Measurements from ENCODE around the gene NABP1. TPM values are rescaled to one million over a fixed set of nuclear protein-coding genes. Genes with fewer than 3 reads are reported as not detected.

The NABP1 gene
- total RNA-seq, 1 donor from 2014 or later, result 32.8 TPM

DNA sequence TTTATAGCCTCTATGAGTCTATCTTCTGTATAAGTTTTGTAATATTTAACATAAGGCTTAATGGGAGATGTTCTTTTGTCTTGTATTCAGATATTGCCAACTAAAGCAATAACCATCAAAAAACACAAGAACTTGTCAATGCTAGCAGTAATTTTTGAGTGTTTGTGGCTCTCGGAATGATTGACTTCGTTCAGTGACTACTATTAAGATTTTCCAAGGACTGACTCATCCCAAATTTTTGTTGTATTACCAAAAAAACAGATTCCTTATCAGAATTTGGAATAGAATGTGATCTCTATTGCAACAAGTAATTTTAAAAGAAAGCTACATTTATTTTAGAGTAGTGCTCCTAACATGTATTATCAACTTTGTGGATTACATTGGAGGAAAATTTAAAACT lies 8.1 kb downstream of the NABP1 start:
- no peak for ATAC-seq

- no peak for ATAC-seq
Measured at GRCh38 chr2:191686729-191687128, 8.8 kb downstream of the NABP1 start.

- peak; percentile 24 for ATAC-seq
Measured at GRCh38 chr2:191687867-191688266, 9.9 kb downstream of the NABP1 start.

GRCh38 chr2:191688934-191689695 lies 11.2 kb downstream of the NABP1 start:
- ATAC-seq, result peak; percentile 89

GRCh38 chr2:191690327-191690726 lies 12.4 kb downstream of the NABP1 start:
- ATAC-seq, result no peak

DNA sequence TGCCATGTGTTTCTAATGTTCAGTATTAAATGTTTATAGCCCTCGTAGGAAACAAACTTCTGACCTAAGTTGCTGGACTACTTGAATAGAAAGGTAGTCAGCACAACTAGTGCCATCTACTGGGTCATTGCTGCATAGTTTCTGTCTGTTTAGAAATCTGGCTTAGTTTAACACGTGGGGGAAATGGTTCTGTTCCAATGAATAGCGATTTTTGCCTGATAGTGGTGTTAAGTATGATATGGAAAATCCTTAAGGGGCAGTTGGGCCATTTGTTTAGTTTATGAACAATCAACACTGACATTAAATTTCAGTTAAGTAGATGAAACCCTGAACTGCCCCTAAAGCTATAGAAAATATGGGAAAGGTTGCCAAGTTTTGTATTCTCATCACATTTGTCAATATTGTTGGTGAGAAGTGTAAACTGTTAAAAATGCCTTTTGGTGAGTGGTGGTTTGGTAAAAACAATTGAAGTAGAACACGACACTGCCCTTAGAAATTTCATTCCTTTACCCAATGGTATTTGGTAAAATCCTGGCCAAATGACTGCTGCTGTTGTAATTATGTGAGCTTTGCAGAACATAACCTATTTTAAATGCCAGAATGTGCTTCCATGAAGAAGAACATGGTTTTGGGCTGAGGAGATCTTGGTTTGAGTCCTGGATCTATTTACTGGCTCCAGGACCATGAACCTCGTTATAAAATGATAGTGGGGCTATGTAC lies 13.2 kb downstream of the NABP1 start:
- peak; percentile 63 for ATAC-seq

DNA sequence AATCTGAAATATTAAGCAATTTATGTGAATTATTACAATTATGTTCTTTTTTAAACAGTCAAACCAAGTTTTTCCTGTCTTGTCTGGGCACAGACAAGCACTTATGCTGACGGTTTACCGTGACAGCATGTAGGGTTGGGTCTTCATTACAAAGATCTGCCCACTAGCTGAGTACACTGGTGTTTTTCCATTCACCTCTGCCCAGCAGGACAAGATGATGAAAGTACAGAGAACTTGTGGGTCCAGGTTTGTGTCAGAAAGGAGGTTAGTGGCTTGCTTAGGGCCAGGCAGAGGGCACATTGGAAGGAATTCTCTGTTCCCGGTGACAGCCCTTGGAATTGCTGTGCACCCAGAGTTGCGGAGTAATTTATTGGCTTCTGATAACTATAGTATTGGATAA lies 14.0 kb downstream of the NABP1 start:
- ATAC-seq, result peak; percentile 16

DNA sequence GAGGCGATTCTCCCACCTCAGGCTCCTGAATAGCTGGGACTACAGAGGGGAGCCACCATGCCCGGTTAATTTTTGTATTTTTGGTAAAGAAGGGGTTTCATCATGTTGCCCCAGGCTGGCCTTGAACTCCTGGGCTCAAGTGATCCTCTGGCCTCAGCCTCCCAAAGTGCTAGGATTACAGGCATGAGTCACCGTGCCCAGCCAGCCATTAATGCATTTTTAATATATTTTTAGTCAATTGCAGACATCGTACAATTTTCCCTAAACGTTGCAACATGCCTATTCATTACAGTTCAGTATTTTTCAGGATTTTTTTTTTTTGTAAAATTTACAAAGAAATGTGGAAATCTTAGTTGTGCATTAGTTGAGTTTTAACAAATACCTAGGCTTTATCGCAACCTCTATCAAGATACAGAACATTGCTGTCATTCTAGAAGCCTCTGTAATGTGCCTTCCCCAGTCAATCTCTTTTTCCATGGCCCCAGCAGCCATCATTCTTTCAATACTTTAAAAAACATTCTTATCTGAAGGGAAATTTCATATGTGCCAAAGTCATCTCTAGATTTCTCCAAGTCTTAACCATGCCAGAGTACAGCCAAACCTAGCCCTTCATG lies 14.7 kb downstream of the NABP1 start:
- no peak for ATAC-seq

DNA sequence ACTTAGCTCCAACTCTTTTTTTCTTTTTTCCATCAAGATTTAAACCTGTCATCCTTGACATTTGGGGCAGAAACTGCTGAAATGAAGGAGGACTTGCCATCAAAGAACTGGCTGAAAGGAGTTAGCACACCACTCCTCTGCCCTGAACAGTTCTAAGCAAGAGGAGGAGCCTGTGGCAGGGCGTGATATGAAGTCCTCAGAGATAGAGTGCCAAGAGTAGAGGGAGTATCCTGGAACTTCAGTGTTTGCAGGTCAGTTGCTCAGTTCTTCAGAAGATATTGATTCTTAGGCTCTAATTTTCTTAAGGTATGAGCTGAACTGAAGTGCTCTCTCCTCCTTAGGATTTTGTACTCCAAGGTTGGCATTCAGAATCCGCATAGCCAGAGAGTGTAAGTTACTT lies 15.2 kb downstream of the NABP1 start:
- ATAC-seq, result no peak

DNA sequence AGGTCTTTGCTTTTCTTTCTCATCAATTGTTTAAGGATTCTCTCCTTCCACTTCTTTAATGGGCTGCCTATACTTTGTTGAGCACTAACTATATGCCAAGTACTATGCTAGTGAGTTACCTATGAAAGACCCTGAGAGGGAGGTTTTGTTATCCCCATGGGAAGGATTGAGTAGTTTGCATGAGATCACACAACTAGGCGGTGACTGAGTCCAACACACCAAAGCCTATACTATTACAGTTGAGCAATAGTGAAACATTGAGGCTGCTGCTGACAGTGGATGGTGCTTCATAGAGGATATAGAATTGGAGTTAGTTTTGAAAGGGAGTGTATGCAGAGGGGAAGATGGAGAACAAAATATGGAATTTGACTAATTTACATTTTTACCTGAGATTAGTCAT lies 15.8 kb downstream of the NABP1 start:
- ATAC-seq, result no peak

GRCh38 chr2:191696001-191696400 lies 18.1 kb downstream of the NABP1 start:
- ATAC-seq, result peak; percentile 28

DNA sequence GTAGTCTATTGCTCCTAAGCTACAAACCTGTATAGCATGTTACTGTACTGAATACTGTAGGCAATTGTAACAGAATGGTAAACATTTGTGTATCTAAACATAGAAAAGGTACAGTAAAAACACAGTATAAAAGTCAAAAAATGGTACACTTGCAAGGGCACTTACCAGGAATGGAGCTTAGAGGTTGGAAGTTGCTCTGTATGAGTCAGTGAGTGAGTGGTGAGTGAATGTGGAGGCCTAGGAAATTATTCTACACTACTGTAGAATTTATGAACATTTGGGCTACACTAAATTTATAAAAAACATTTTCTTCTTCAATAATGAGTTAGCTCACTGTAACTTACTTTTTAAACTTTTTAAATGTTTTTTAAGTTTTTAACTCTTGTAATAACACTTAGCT lies 19.0 kb downstream of the NABP1 start:
- ATAC-seq, result no peak

DNA sequence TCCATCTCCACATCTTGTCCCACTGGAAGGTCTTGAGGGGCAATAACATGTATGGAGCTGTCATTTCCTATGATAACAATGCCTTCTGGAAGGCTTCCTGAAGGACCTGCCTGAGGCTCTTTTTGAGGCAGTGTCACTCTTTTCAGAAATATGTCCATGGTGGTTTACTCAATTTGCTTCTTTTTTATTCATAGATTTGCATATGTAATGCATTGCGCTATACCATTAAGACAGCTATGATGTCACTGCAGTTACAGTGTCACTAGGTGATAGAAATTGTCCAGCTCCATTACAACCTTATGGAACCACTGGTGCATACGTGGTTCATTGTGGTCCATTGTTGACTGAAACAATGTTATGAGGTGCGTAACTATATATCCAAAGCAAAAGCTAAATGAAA lies 19.9 kb downstream of the NABP1 start:
- no peak for ATAC-seq

GRCh38 chr2:191699341-191699945 lies 21.5 kb downstream of the NABP1 start:
- peak; percentile 14 for ATAC-seq

DNA sequence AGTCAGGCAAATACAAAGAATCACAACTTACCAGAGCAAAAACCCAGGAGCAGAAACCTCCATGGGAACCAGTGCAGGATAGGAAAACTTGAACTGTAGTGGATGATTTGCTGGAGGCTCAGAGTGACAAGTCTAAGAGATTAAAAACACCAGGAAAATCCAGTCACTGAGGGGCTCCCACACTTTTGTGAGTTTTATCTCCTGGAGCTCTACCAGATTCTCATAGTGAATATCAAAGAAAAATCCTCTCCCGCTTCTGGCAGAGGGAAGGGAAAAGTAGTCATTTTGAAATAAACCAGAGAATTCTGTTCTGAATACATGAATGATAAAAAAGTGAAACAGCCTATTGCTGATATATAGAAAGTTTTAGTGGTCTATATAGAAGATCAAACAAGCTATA lies 23.1 kb downstream of the NABP1 start:
- ATAC-seq, result no peak

DNA sequence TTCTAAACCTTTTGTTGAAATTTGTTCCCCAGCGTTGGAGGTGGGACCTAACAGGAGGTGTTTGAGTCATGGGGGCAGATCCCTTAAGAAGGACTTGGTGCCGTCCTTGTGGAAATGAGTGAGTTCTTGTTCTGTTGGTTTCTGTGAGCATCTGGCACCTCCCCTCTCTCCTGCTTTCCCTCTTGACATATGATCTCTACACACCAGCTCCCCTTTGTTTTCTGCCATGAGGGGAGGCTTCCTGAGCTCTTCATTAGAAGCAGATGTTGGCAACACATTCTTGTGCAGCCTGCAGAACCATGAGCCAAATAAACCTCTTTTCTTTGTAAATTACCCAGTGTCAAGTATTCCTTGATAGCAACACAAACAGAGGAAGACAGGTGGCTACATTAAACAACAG lies 23.8 kb downstream of the NABP1 start:
- ATAC-seq, result no peak

GRCh38 chr2:191703079-191703725 lies 25.3 kb downstream of the NABP1 start:
- no peak for ATAC-seq

GRCh38 chr2:191705084-191705483 lies 27.1 kb downstream of the NABP1 start:
- no peak for ATAC-seq

- no peak for ATAC-seq
Measured at GRCh38 chr2:191705701-191706100, 27.8 kb downstream of the NABP1 start.

DNA sequence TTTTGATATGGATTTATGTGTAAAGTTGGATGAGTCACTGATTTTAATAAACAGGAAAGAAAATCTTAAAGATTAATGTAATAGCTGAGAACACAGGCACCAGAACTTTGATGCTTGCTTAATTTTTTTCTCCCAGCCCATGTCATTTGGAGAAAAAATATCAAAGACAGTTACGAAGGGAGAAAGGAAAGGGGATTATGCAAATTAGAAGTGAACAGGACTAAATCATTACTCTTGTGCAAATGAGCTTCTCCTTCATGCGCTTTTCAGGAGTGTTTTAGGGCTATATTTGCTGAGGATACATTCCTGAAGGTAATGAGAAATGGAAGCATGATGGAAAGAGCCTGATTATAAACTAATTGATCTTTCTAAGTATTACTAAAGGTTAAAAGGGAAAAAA lies 28.9 kb downstream of the NABP1 start:
- ATAC-seq, result no peak

- no peak for ATAC-seq
Measured at GRCh38 chr2:191707542-191707941, 29.6 kb downstream of the NABP1 start.

GRCh38 chr2:191710411-191710900 lies 32.5 kb downstream of the NABP1 start:
- no peak for ATAC-seq

DNA sequence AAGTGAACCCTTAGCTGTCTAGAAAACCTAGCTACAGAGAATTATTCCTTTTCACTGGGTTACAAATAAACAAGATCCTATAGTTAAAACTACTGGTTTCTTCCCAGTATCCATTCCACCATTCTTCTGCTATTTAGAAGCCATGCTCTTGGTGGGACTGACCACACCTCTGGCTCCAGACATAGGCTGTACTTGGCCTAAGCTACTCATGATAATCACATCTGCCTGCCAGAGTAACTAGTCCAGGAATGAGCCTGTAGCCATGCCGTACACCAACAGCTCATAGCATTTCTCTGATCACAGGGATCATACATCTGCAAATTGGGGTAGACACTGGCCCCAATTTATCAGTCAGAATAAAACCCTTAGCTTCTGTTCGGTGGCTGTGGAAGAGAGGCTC lies 33.7 kb downstream of the NABP1 start:
- no peak for ATAC-seq

All from esophagus mucosa (tissue), 1 donor.